Activated CD4-positive, alpha-beta T cell treated with anti-CD3 and anti-CD28 coated beads, Interleukin-2, amount 50 U/mL, for 24 hours (primary cell): ENCODE measurements around the gene ALDH1A3.

Experiments
- DNase-seq, 2 donors: peaks; one replicate each; pipeline ENCODE4 v3.0.0-alpha.2; 2020; ENCODE audit warnings: low read depth in 1 of 2, low spot score in 1 of 2

Gene ALDH1A3

GRCh38 chr15:100881573-100882336 lies 2.1 kb downstream of the ALDH1A3 start:
- DNase-seq = no peak

DNA sequence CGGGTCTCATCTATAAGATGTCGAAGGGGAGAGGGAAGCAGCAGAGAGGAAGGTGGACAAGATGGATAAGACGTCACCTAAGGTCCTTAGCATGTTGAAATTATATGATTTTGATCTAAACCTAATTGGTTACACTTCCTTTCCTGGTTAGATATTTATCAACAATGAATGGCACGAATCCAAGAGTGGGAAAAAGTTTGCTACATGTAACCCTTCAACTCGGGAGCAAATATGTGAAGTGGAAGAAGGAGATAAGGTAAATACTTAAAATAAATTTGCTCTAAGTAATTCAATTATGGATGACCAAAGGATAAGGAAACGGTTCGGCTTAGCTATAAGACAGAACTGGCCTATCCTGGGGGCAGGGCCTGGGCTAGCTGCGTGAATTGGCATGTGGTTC lies 5.5 kb downstream of the ALDH1A3 start:
- DNase-seq = no peak

DNA sequence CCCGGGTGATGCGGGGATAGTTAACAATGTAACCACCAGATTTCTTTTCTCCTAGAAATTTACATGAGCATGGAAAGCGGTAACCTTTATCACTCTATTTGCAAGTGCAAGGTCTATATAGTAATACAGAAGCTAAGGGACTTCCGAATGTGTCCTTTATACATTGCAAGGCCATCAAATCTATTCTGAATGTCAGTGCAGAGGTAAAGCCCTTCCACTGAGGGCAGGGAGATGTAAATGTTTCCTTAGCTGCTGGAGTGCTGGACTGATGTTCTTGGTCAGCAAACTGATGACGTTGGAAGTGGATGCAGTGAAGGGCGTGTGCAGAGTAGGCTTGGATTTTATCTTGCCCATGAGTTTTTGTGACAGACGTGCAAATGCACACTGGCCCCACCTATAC lies 6.2 kb downstream of the ALDH1A3 start:
- DNase-seq = no peak

- no peak for DNase-seq
Observed at GRCh38 chr15:100887211-100887913, 7.7 kb downstream of the ALDH1A3 start.

DNA sequence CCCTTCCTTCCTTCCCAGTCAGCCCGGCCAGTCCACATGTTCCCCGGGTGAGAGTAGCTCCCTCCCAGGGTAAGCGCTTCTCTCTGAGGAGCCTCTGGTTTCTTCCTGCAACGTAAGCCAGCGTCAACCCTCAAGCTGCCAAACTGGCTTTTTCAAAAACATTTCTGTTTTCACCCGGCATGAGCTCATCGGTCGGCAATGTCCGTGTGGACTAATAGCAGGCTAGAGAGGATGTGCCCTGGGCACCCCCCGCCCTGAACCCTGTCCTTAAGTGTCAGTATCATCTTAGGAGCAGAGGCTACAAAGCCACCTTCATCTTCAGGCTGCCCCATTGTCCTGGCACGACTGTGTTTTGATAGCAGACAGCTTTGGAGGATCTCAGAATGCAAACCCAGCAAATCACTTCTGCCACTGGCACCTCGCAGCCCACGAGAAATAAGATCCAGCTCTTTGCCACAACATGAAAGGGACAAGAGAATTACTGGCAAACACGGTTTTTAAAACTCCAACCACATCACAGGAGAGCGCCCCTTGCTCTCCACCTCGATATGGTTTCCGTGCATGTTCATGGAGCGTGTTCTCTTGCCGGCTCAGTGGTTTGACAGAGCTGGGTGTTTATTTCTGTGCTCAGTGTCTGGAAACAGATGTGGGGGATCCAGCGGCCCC lies 9.9 kb downstream of the ALDH1A3 start:
- DNase-seq = no peak

DNA sequence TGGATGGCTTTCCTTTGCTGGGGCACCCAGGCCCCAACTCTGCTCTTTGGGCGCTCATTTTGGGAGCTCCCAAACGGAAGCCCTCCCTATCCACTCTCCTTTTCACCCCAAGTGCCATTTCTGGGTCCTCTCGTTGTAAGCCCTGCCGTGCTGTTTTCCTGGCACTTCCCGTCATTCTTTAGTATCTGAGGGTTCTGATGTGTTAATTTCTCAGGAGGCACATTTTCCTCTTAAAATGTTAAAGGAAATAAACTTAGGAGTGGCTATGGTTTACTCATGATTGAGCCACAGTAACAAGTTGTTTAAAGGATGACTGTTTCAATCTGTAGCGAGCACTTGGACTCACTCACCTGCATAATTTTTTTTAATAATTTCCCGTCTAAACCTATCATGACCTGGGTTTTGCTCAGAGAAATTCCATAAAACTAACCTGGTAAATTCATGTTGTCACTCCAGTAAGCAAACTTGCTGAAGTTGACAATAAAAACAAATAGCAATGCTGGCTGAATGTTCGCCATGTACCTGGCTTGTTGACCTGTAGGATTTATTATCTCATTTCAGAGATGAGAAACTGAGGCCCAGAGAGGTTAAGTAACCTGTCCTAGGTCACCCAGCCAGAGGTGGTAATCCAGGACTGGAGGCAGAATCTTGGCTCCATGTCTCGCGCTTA lies 10.6 kb downstream of the ALDH1A3 start:
- DNase-seq = no peak

GRCh38 chr15:100890850-100891249 lies 11.2 kb downstream of the ALDH1A3 start:
- DNase-seq = no peak

DNA sequence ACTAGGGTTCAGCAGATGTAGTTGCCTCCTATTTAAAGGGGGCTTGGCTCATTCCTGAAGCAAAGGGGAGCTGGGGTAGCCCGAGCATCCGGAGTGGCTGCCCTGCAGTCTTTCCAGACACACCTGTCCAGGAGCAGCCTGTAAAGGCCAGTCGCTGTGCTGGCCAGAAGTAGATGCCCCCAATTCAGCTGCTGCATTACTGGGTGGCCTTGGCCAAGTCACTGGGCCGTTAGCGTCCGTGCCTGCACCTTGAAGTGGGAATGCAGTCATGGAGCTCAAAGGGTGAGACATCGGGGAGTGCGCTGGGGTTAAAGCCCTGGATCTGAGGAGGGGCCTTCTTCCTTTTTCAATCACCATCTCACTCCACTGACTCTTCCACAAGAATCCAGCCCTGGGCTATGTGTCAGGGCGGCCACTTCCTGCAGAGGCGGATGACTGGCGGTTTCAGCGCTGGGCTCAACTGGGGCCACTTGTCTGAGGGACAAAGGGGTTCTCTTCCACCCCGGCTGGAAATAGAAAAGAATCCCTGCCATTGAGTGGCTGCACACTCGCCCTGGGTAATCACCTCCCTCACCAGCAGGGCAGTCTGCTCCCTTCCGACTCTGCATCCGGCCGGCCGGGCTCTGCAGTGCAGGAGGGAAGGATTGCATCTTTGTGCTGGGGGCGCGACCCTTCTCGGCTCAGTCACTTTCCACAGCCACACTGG lies 11.8 kb downstream of the ALDH1A3 start:
- DNase-seq = no peak

DNA sequence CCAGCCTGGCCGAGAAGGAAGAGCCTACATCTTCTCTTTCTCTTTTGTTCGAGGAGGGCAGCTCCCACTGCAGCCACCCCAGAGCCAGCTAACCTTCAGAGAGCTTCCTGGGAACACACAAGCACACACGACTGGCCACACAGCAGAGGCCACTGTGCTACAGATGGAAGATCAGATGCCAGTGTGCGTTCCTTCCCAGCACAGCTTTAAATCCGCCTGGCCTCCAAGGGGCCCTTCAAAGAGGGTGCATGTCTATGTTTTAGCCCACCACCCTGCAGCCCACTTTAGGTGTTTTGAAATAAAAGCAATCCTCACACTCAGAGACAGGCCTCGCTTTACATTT lies 12.4 kb downstream of the ALDH1A3 start:
- no peak for DNase-seq

GRCh38 chr15:100893261-100893963 lies 13.8 kb downstream of the ALDH1A3 start:
- DNase-seq = no peak

DNA sequence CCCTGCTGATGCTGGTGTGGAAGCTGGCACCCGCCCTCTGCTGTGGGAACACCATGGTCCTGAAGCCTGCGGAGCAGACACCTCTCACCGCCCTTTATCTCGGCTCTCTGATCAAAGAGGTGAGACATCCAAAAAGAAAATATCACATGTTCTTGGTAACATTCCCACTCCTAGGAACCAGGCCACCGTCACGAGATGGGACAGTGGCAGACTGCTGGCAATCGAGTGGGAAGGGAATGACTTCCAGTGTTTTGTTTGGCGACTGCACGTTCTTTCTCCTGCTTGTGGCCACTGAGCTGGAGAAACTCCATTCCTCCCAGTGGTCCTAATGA lies 14.3 kb downstream of the ALDH1A3 start:
- no peak for DNase-seq

DNA sequence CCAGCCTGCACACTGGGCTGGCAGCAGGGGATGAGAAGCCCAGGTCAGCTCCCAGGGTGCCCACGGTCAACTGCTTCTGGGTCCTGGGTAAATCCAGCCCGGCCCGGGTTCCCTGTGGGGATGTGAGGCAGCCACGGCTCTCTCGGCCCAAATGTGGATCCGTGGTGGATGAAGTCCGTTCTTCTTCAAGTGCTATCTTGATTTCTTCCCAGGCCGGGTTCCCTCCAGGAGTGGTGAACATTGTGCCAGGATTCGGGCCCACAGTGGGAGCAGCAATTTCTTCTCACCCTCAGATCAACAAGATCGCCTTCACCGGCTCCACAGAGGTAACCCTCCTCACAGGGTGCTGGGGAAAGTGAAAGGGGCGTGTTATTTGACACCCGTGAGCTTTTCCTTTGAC lies 16.1 kb downstream of the ALDH1A3 start:
- DNase-seq = no peak

DNA sequence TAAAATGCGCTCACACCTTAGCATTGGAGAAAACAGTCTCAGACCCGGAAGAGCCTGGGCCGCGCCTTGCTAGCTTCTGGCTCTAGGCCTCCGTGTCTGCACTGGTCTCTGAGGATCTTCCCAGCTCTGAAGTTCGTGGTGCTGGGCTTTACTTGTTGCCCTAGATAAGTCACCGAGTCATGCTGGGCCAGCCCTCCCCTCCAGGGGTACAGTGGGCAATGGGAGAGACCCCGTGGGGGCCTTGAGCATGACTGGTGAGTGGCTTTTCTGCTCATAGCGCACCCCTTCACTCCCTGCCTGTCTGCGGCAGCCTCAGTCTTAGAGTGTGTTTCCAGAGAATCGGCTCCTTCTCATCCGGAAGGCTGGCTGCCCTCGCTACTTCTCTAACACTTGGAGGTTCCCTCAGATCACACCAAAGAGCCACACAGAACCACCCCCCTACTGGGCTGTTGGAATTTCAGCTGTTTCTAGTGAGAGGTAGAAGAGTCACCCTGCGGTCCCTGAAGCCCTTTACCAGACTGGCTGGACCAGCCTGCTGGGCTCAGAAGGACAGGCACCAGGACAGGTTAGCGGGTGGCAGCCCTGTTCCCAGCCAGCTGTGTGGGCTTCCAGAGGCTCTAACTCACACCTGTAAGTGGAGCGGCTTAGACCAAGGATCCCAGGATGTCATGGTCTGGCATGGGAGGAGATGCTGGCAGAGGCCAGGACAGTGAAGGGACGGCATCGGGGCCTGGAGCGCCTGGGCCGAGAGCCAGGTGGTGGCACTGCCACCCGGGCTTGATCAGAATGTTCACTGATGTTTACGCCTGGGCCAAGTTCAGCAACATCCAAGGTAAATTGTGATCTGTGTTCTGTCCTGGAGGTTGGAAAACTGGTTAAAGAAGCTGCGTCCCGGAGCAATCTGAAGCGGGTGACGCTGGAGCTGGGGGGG lies 17.9 kb downstream of the ALDH1A3 start:
- no peak for DNase-seq

GRCh38 chr15:100898152-100898490 lies 18.5 kb downstream of the ALDH1A3 start:
- no peak for DNase-seq

DNA sequence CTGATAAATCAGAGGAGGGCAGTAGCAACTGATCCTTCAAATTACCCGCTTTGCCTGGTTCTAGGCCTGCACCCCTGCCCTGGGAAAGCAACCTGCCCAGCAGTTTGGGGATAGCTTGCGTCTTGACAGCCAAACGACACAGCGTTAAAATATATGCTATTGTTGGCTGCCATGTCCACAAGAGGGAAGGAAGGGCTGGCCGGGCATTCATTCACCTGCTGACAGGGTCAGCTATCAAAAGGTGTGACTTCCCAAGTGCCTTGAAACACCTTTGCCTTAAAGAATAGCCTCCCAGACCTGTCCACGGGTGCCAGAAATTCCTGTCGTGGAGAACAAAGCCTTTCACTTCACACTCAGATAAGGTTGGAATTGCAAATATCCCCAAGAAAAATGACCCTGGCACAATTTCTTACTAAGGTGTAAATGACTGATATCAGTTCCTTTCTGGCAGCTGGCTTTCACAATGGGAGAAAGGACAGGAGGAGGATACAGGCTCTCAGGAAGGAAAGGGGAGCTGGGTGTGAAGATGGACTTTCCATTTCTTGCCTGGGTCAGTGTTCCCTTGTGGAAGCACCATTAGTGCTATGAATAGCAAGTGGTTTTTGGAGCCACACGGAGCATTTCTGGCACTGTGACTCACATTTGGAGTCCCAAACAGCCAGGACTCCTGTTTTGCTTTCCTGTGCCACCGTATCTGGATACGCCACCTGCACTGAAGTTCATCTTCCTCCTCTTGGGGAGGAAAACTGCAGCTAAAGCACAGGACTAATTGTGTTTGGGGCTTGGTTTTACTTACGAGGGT lies 19.2 kb downstream of the ALDH1A3 start:
- DNase-seq = no peak

DNA sequence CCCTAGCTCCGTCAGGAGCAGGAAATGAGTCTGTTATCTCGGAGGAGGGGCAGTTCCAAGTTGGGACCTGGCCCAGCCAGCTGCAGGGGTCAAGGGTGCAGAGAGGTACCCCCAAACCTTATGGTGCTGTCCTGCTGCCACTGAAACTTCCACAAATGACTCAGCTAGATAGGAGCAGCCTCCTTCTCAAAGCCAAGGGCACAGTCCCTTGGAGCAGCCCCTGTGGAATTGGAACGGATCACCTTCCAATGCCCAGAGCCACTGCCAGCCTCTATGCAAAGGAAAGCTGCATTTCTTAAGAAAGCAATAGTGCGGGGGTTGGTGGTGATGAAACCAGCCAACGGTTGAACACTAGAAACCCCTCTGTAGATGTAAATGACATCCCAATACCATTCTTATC lies 20.0 kb downstream of the ALDH1A3 start:
- DNase-seq = no peak

GRCh38 chr15:100900136-100900794 lies 20.6 kb downstream of the ALDH1A3 start:
- DNase-seq = no peak

GRCh38 chr15:100900795-100901169 lies 21.2 kb downstream of the ALDH1A3 start:
- no peak for DNase-seq
